ENCODE measurements around the gene NSD1. TPM values are rescaled to one million over a fixed set of nuclear protein-coding genes. Genes with fewer than 3 reads are reported as not detected.

The NSD1 gene
- total and polyA plus RNA-seq, 2 of the 4 experiments (the other 2 are of a cell fraction) = 7.7 to 31.0 TPM

DNA sequence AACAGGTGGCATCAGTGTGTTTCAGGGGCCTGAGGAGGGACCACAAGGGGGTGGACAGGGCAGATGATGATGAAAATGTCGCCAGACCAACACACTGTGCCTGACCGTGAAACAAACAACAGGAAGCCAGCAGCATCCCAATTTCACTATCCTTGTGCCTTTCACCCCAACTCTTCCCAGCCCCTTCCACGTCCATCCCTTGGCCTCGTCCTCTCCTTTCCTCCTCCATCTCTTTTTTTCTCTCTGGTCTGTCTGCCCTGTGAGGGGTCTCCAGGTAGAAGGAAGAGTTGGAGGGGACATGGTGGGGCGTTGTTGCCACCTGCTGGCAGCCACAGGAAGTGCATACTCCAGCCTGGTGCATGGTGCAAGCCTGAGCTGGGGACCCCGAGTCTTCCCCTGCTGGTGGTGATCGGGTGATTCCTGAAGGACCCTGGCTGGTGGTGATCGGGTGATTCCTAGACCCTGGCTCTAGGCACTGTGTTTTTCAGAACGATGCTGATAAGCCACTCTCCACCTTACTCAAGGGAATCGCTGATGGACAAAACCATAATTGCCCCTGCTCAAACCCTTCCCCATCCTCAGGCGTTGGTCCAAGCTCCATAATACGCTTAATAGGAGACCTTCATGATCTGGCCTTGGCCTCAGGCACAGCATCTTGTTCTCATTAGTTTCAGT is 21.7 kb upstream of the NSD1 start:
- Histone ChIP-seq H3K9me1 (ENCODE audit: insufficient read depth, low read length) (peaks cover 6% of the 10 kb centered on the region; the same call in 1 of the 2 replicates), H3K9me3 (ENCODE audit: control insufficient read depth, insufficient read depth, low read length) (no peaks in the 10 kb centered on the region), H3K27ac (ENCODE audit: insufficient read depth, low read length) (no peak overlapping the region), H3K56ac (ENCODE audit: extremely low read depth, insufficient read depth, low read length) (no peak overlapping the region), H2BK5ac (ENCODE audit: low read depth, low read length, poor library complexity, severe bottlenecking) (no peak overlapping the region), H4K8ac (ENCODE audit: low read depth in 2 of 2, low read length in 2 of 2) (peak overlapping the region in 1 of 2 experiments; percentile 31; a peak in 1 of 4 replicates), H4K20me1 (ENCODE audit: insufficient read depth, low read length) (no peaks in the 10 kb centered on the region), H2BK15ac (ENCODE audit: low read depth, low read length) (no peak overlapping the region), H2AFZ (replicated peaks; ENCODE audit: low read length, poor library complexity) (peak overlapping the region; percentile 73), H3K18ac (ENCODE audit: low read depth, low read length) (no peak overlapping the region), H2AK9ac (replicated peaks; ENCODE audit: low read depth, low read length, poor library complexity) (peak overlapping the region; percentile 82), H3K4me1 (ENCODE audit: control insufficient read depth, insufficient read depth, low read length) (no peaks in the 10 kb centered on the region; the same call in 1 of the 2 replicates), H2BK120ac (ENCODE audit: low read depth, low read length) (no peak overlapping the region), H3K9ac (ENCODE audit: low read depth, low read length) (no peak overlapping the region), H3K14ac (replicated peaks; ENCODE audit: low read depth, low read length) (no peak overlapping the region), H4K91ac (ENCODE audit: insufficient read depth, low read depth, low read length) (no peak overlapping the region), H3K79me1 (ENCODE audit: low read depth in 1 of 2, low read length in 2 of 2) (no peaks in the 10 kb centered on the region), H2BK20ac (ENCODE audit: low read depth, low read length) (0 out of 2 replicates have a peak overlapping the region, but pooled peaks have one; percentile 37), H2AK5ac (ENCODE audit: low read depth, low read length) (peak overlapping the region; percentile 52; the same call in 1 of the 2 replicates), H4K5ac (ENCODE audit: low read depth, low read length) (no peak overlapping the region), H3K27me3 (ENCODE audit: control insufficient read depth, insufficient read depth, low read length) (no peaks in the 10 kb centered on the region; the same call in 1 of the 2 replicates), H3K4ac (ENCODE audit: low read depth, low read length) (no peak overlapping the region), H3K36me3 (ENCODE audit: control insufficient read depth, insufficient read depth, low read length) (no peaks in the 10 kb centered on the region), H3K4me2 (ENCODE audit: low read depth, low read length) (no peak overlapping the region), H3K23ac (ENCODE audit: low read depth, low read length) (no peak overlapping the region), H3K4me3 (ENCODE audit: insufficient read depth, low read depth, low read length) (no peak overlapping the region)
- no TSS peak for BruUV-seq (replicated peaks)
- 47% methylated on average over 6 of the region's 12 CpGs; no CpG with 5 or more reads in 1 of the 2 experiments for WGBS, 2 experiments (ENCODE audit: extremely low coverage in 2 of 2, insufficient read length in 1 of 2)
- dilution Hi-C loops (cut with HindIII; ENCODE audit: low sequenced_read_pairs, unreplicated experiment) = no loop called here
- DNase-seq (peak; percentile 30), ATAC-seq (ENCODE audit: low read depth) (peak; percentile 76)
- ChIA-PET POLR2A (ENCODE audit: unreplicated experiment) (no interaction called here), CTCF (interaction anchor here (0.5 to 3.1 kb wide), 8 partner anchors 14 to 451 kb away, joined by 3 to 43 read pairs (median 3); no protein-coding TSS in a partner anchor)
- in situ Hi-C loops (cut with MboI; ENCODE audit: low sequenced_read_pairs) = loop anchor here (5.0 kb wide), 1 partner anchor 40 kb away; no protein-coding TSS in a partner anchor
- intact Hi-C loops (cut with micrococcal nuclease) = loop anchor here (1.0 to 10.0 kb wide), 3 partner anchors 40 to 454 kb away; no protein-coding TSS in a partner anchor
- TF ChIP-seq FOS (IDR thresholded peaks at IDR 0.05; ENCODE audit: low read depth, low read length) (no peak), CHD1 (IDR thresholded peaks at IDR 0.05; ENCODE audit: low read depth, low read length) (no peak), POLR2A (IDR thresholded peaks at IDR 0.05; ENCODE audit: low read depth, low read length) (no peak), RFX5 (IDR thresholded peaks at IDR 0.05; ENCODE audit: low read depth, low read length) (no peak), SMC3 (IDR thresholded peaks at IDR 0.05; ENCODE audit: low read depth, low read length) (peak; percentile 74), RAD21 (IDR thresholded peaks at IDR 0.05; ENCODE audit: low read length) (peak; percentile 86), BHLHE40 (IDR thresholded peaks at IDR 0.05; ENCODE audit: low read depth, low read length) (no peak), MAZ (IDR thresholded peaks at IDR 0.05; ENCODE audit: borderline replicate concordance, low read depth, low read length) (no peak)
- TF ChIP-seq, protein P1, sequence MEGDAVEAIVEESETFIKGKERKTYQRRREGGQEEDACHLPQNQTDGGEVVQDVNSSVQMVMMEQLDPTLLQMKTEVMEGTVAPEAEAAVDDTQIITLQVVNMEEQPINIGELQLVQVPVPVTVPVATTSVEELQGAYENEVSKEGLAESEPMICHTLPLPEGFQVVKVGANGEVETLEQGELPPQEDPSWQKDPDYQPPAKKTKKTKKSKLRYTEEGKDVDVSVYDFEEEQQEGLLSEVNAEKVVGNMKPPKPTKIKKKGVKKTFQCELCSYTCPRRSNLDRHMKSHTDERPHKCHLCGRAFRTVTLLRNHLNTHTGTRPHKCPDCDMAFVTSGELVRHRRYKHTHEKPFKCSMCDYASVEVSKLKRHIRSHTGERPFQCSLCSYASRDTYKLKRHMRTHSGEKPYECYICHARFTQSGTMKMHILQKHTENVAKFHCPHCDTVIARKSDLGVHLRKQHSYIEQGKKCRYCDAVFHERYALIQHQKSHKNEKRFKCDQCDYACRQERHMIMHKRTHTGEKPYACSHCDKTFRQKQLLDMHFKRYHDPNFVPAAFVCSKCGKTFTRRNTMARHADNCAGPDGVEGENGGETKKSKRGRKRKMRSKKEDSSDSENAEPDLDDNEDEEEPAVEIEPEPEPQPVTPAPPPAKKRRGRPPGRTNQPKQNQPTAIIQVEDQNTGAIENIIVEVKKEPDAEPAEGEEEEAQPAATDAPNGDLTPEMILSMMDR (conservative IDR thresholded peaks at IDR 0.05; ENCODE audit: low read depth, low read length) = peak; percentile 91
- TF ChIP-seq, protein P2, sequence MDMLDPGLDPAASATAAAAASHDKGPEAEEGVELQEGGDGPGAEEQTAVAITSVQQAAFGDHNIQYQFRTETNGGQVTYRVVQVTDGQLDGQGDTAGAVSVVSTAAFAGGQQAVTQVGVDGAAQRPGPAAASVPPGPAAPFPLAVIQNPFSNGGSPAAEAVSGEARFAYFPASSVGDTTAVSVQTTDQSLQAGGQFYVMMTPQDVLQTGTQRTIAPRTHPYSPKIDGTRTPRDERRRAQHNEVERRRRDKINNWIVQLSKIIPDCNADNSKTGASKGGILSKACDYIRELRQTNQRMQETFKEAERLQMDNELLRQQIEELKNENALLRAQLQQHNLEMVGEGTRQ (IDR thresholded peaks at IDR 0.05; ENCODE audit: low read depth, low read length) = no peak

Data from IMR-90 (cell line).